GM18861 (cell line): Measurements from ENCODE around the gene MAML3.

Source experiments
- ATAC-seq: cut with Tn5 transposase; IDR thresholded peaks from one replicate; pipeline ENCODE4 v1.9.1; 2021; ENCODE audit not compliant: unreplicated experiment

MAML3 gene

GRCh38 chr4:140156529-140157171 is 2.7 kb upstream of the MAML3 start:
- ATAC-seq = peak; percentile 62

- ATAC-seq = no peak
Observed at GRCh38 chr4:140154572-140154891, 548 bp upstream of the MAML3 start.

- ATAC-seq = no peak
Observed at GRCh38 chr4:140153419-140153717, 616 bp downstream of the MAML3 start.

- no peak for ATAC-seq
Observed at GRCh38 chr4:140152751-140153418, 1.1 kb downstream of the MAML3 start.

- ATAC-seq = no peak
Observed at GRCh38 chr4:140152013-140152703, 1.8 kb downstream of the MAML3 start.

- ATAC-seq = no peak
Observed at GRCh38 chr4:140151699-140152012, 2.3 kb downstream of the MAML3 start.

GRCh38 chr4:140150886-140151698 is 2.9 kb downstream of the MAML3 start:
- no peak for ATAC-seq

GRCh38 chr4:140150636-140150885 is 3.4 kb downstream of the MAML3 start:
- no peak for ATAC-seq

- no peak for ATAC-seq
Observed at GRCh38 chr4:140149846-140150635, 3.9 kb downstream of the MAML3 start.

- ATAC-seq = no peak
Observed at GRCh38 chr4:140144050-140144449, 9.9 kb downstream of the MAML3 start.

- ATAC-seq = no peak
Observed at GRCh38 chr4:140141210-140141835, 12.7 kb downstream of the MAML3 start.

GRCh38 chr4:140140566-140140965 is 13.4 kb downstream of the MAML3 start:
- ATAC-seq = no peak

GRCh38 chr4:140138428-140138827 is 15.6 kb downstream of the MAML3 start:
- ATAC-seq = no peak

- ATAC-seq = no peak
Observed at GRCh38 chr4:140137671-140138070, 16.3 kb downstream of the MAML3 start.

- no peak for ATAC-seq
Observed at GRCh38 chr4:140136509-140136908, 17.5 kb downstream of the MAML3 start.

GRCh38 chr4:140135529-140136088 is 18.4 kb downstream of the MAML3 start:
- no peak for ATAC-seq

- ATAC-seq = no peak
Observed at GRCh38 chr4:140134746-140135425, 19.1 kb downstream of the MAML3 start.

- ATAC-seq = no peak
Observed at GRCh38 chr4:140133576-140133975, 20.4 kb downstream of the MAML3 start.

GRCh38 chr4:140131675-140132229 is 22.2 kb downstream of the MAML3 start:
- ATAC-seq = no peak

- no peak for ATAC-seq
Observed at GRCh38 chr4:140130677-140131076, 23.3 kb downstream of the MAML3 start.
